ENCODE results near the gene HS1BP3. TPM values are rescaled to one million over a fixed set of nuclear protein-coding genes. Genes with fewer than 3 reads are reported as not detected.

The HS1BP3 gene
- total and polyA plus RNA-seq, 2 of the 13 experiments (the other 11 are each of a cell fraction or from before 2014, with no cell fraction given): 15.2 to 22.0 TPM

GRCh38 chr2:20611077-20611843, 39.6 kb downstream of the HS1BP3 start (continued):
- TF ChIP-seq KLF12 (CRISPR knock-in tag; IDR thresholded peaks at IDR 0.05; ENCODE audit: borderline replicate concordance) (no peak), ZNF362 (CRISPR knock-in tag; IDR thresholded peaks at IDR 0.05; ENCODE audit: borderline replicate concordance) (peak; percentile 59), ZMAT5 (CRISPR knock-in tag; IDR thresholded peaks at IDR 0.05; ENCODE audit: borderline replicate concordance, low read depth) (no peak), ZSCAN25 (CRISPR knock-in tag; IDR thresholded peaks at IDR 0.05) (peak; percentile 82), ZNF121 (CRISPR knock-in tag; IDR thresholded peaks at IDR 0.05) (peak; percentile 58; the same call in 1 of the 2 replicates), ESRRA (CRISPR knock-in tag; IDR thresholded peaks at IDR 0.05; ENCODE audit: low read depth) (peak; percentile 71), ZNF780A (CRISPR knock-in tag; IDR thresholded peaks at IDR 0.05) (no peak), ZNF501 (CRISPR knock-in tag; IDR thresholded peaks at IDR 0.05) (peak; percentile 83), FOSL2 (CRISPR knock-in tag; IDR thresholded peaks at IDR 0.05) (peak; percentile 84), ZNF652 (CRISPR knock-in tag; IDR thresholded peaks at IDR 0.05; ENCODE audit: borderline replicate concordance, low read depth) (0 out of 2 replicates have a peak, but pooled peaks have one; percentile 45), CENPT (CRISPR knock-in tag; IDR thresholded peaks at IDR 0.05; ENCODE audit: low read depth) (no peak), CSRNP2 (CRISPR knock-in tag; conservative IDR thresholded peaks at IDR 0.05; ENCODE audit: low read depth) (no peak), ZNF431 (CRISPR knock-in tag; IDR thresholded peaks at IDR 0.05; ENCODE audit: borderline replicate concordance, low read depth) (peak; percentile 91), PCBP1 (IDR thresholded peaks at IDR 0.05; ENCODE audit: borderline replicate concordance, low read depth, low read length) (no peak), NONO (IDR thresholded peaks at IDR 0.05) (no peak), NONO (CRISPR knock-in tag; conservative IDR thresholded peaks at IDR 0.05) (peak; percentile 68), TRIM24 (CRISPR knock-in tag; IDR thresholded peaks at IDR 0.05) (no peak), FOSL1 (CRISPR knock-in tag; IDR thresholded peaks at IDR 0.05; ENCODE audit: borderline replicate concordance) (peak; percentile 38; the same call in 1 of the 2 replicates), ZBTB37 (CRISPR knock-in tag; IDR thresholded peaks at IDR 0.05) (no peak), ELF1 (CRISPR knock-in tag; IDR thresholded peaks at IDR 0.05) (peak; percentile 72; the same call in 1 of the 2 replicates), NFE2 (CRISPR knock-in tag; IDR thresholded peaks at IDR 0.05) (no peak), JDP2 (CRISPR knock-in tag; IDR thresholded peaks at IDR 0.05; ENCODE audit: borderline replicate concordance) (no peak), ZFY (CRISPR knock-in tag; IDR thresholded peaks at IDR 0.05) (peak; percentile 87), SP2 (CRISPR knock-in tag; IDR thresholded peaks at IDR 0.05) (no peak), ZNF615 (CRISPR knock-in tag; IDR thresholded peaks at IDR 0.05; ENCODE audit: borderline replicate concordance) (peak; percentile 74; the same call in 1 of the 2 replicates)

Measured in HepG2 (cell line).